GM10248 (cell line): Measurements from ENCODE around the gene WDR82.
"Not testable (repeated sequence)": the region's sequence is repeated elsewhere in the genome, so short reads cannot be mapped to it uniquely, and the experiment has no call there.

ENCODE experiments used
- CTCF ChIA-PET: fragments of 300-600 bp; sonication (Branson Sonifier 250); formaldehyde crosslinking; extraction: SDS; loops from one replicate; lab custom pipeline; 2021; ENCODE audit warnings: antibody characterized with exemption; lab: Yijun Ruan, JAX
- POLR2A ChIA-PET: fragments of 350-650 bp; sonication (Branson Sonifier 250); formaldehyde crosslinking; extraction: SDS; loops from one replicate; lab custom pipeline; 2020; ENCODE audit warnings: antibody characterized with exemption; lab: Yijun Ruan, JAX
- DNase-seq: peaks from one replicate; pipeline ENCODE4 v3.0.0; 2012; ENCODE audit errors: extremely low spot score
- TF ChIP-seq, protein P1 (sequence below): IDR thresholded peaks from 2 replicates; pipeline ENCODE4 v1.5.1; 2012; ENCODE audit warnings: mild to moderate bottlenecking, low read depth; ENCODE audit errors: extremely low read depth, missing control alignments, control extremely low read depth

Gene WDR82

DNA sequence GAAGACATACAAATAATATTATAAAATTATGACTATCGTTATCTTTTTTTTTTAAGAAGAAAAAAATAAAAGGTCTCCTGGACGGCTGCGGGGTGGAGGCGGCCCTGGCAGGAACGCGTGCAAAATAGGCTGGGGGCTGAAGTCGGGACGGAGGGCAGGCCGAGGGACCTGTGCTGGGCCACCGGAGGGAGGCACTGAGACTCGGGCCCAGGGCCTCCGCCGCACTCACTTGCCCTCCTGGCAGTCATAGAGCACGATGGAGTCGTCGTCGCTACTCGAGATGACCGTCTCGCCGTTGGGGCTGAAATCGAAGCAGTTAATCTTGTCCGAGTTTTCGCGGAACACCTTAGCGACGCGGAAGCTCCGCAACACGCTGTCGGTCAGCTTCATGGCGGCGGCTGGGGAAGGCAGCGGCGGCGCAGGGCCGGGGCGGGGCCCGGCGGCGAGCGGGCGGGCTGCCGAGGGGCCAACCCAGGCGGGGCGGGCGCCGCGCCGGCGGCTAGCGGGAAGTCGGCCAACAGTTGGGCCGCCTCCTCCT, 408 bp downstream of the WDR82 start:
- POLR2A ChIA-PET: interaction anchor here (0.7 to 1.3 kb wide), 8 partner anchors 9 to 53 kb away, joined by 3 to 6 read pairs (median 4); partner anchors contain the start of genes GLYCTK and TLR9
- peak; percentile 66 for DNase-seq
- TF ChIP-seq, protein P1, sequence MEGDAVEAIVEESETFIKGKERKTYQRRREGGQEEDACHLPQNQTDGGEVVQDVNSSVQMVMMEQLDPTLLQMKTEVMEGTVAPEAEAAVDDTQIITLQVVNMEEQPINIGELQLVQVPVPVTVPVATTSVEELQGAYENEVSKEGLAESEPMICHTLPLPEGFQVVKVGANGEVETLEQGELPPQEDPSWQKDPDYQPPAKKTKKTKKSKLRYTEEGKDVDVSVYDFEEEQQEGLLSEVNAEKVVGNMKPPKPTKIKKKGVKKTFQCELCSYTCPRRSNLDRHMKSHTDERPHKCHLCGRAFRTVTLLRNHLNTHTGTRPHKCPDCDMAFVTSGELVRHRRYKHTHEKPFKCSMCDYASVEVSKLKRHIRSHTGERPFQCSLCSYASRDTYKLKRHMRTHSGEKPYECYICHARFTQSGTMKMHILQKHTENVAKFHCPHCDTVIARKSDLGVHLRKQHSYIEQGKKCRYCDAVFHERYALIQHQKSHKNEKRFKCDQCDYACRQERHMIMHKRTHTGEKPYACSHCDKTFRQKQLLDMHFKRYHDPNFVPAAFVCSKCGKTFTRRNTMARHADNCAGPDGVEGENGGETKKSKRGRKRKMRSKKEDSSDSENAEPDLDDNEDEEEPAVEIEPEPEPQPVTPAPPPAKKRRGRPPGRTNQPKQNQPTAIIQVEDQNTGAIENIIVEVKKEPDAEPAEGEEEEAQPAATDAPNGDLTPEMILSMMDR: no peak
- CTCF ChIA-PET: interaction anchor here (1.0 to 5.9 kb wide), 21 partner anchors 10 to 295 kb away, joined by 3 to 44 read pairs (median 6); partner anchors contain the start of genes ACY1, GLYCTK, PPM1M and TWF2

DNA sequence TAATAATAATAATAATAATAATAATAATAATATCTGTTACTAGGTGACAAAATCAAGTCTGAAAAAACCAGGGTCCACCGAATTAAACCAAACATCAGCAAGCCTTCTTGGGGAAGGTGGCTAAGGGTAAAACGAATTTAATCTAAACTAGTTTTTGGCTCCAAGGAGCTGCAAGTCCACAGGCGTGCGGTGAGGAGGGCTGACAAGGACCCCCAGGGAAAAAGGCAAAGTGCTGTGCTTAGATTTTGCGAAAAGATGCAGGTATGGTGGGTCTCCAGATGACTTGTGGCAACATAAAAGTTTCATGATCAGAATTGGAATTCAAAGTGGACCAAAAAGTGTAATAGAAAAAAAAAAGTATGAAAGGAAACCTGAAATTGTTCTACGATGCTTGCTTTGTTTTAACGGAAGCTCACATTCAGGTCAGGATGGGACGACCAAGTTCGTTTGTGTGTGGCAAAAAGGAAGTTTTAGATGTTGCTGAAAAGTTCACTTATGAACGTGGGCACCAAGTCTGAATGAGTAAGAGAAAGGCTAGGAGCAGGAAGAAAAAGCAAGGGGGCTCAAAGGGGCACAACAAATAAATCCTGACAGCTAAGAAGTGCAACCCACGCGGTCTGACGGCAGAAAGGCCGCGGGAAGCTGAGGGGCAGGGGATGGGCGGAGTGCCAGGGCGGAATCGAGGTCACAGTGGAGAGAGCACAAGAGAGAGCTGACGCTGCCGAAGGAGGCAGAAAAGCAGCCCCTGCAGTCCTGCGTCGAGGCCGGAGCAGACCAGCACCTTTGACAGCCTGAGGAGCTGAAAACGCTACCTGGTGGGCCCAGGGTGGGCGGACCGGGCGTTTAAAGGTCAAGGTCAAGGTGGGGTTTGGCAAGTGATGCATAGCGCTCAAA, 1.1 kb downstream of the WDR82 start:
- CTCF ChIA-PET: interaction anchor here (0.8 to 5.9 kb wide), 17 partner anchors 9 to 294 kb away, joined by 3 to 44 read pairs (median 6); partner anchors contain the start of genes ACY1, GLYCTK and PPM1M
- TF ChIP-seq, protein P1: no peak
- POLR2A ChIA-PET: interaction anchor here (0.7 to 1.3 kb wide), 6 partner anchors 10 to 37 kb away, joined by 3 to 7 read pairs (median 4); partner anchors contain the start of gene GLYCTK

DNA sequence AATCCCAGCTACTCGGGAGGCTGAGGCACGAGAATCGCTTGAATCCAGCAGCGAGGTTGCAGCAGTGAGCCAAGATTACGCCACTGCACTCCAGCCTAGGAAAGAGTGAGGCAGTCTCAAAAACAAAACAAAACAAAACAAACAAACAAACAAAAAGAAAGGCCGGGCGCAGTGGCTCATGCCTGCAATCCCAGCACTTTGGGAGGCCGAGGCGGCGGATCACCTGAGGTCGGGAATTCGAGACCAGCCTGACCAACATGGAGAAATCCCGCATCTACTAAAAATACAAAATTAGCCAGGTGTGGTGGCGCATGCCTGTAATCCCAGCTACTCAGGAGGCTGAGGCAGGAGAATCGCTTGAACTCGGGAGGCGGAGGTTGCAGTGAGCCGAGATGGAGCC, 3.7 kb downstream of the WDR82 start:
- CTCF ChIA-PET, DNase-seq: not testable (repeated sequence)
- POLR2A ChIA-PET: interaction anchor here (0.5 kb wide), 1 partner anchor 22 kb away, joined by 5 read pairs; no protein-coding TSS in a partner anchor

More for the DNA sequence above, 1.1 kb downstream of the WDR82 start:
- DNase-seq: peak; percentile 66

DNA sequence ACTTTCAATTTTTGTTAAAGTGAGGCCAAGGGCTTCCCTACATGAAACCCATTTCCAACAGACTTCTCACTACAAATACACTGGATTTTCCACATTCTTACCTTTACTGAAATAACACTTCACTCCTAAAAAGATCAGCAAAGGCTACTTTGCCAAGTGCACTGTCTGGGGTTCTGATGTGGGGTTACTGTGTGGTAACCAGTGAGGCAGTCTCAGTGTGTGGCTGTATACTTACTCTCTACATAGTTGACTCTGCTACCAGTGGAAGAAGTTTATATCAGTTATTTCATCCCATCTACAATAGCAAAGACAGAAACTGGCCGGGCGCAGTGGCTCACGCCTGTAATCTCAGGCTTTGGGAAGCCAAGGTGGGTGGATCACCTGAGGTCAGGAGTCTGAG, 5.6 kb downstream of the WDR82 start:
- CTCF ChIA-PET: interaction anchor here (0.9 to 2.5 kb wide), 3 partner anchors 13 to 52 kb away, joined by 3 to 17 read pairs (median 9); no protein-coding TSS in a partner anchor

DNA sequence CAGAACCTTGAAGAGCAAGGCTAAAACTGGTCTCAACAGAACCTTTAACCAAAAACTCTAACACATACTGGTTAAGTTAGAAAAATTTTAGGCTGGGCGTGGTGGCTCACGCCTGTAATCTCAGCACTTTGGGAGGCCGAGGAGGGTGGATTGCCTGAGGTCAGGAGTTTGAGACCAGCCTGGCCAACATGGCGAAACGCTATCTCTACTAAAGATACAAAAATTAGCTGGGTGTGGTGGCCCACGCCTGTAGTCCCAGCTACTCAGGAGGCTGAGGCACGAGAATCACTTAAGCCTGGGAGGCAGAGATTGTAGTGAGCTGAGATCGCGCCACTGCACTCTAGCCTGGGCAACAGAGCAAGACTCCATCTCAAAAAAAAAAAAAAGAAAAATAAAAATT, 6.3 kb downstream of the WDR82 start:
- DNase-seq: not testable (repeated sequence)
- ChIA-PET POLR2A (interaction anchor here (1.1 kb wide), 1 partner anchor 19 kb away, joined by 3 read pairs; no protein-coding TSS in a partner anchor), CTCF (interaction anchor here (0.9 to 2.5 kb wide), 6 partner anchors 12 to 51 kb away, joined by 3 to 17 read pairs (median 8); no protein-coding TSS in a partner anchor)

More for the DNA sequence above, 5.6 kb downstream of the WDR82 start:
- no peak for DNase-seq
- POLR2A ChIA-PET: no interaction called here
- TF ChIP-seq, protein P1: no peak

DNA sequence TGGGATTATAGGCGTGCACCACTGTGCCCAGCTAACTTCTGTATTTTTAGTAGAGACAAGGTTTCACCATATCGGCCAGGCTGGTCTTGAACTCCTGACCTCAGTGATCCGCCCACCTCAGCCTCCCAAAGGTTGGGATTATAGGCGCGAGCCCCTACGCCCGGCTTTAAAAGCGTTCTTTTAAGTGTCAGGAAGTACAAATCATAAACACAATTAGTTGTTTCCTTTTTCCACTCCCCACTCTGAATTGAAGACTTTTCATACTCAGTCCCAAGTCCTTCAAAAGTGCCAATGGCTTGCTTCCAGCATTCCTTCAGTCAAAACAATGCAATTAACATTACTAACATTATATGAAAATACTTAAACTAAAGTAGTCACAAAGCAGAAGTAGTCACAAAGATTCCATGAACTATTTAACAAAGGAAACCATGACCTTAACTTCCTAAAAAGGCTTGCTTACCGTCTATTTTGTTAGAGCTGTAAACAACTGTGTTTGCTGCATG, 8.1 kb downstream of the WDR82 start:
- ChIA-PET CTCF (interaction anchor here (1.1 to 2.5 kb wide), 6 partner anchors 10 to 69 kb away, joined by 3 to 17 read pairs (median 6); no protein-coding TSS in a partner anchor), POLR2A (no interaction called here)
- TF ChIP-seq, protein P1: no peak
- DNase-seq: no peak

DNA sequence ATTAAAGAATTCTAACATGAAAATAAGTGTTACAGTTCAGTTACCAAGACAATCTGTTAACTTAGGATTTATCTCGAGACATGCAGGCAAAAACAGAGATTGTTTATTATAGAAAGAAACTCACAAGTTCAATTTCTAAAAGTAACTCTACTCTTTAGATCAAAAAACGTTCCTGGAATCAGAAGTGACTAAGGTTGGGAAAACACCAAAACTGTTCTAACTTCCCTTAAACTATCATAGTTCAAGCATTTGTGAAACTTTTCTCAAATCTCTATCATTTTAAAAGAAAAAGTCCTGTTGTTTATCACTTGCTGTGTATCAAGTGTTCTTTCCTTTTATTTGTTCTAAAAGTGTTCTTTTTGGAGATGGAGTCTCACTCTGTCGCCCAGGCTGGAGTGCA, 8.7 kb downstream of the WDR82 start:
- CTCF ChIA-PET: no interaction called here
- DNase-seq: no peak
- TF ChIP-seq, protein P1: no peak
- POLR2A ChIA-PET: no interaction called here
